Skeletal muscle tissue (tissue), 4 donors: Measurements from ENCODE around the gene OCSTAMP. TPM values are rescaled to one million over a fixed set of nuclear protein-coding genes. Genes with fewer than 3 reads are reported as not detected.

Source experiments
- H3K27ac ChIP-seq: one replicate; pipeline ENCODE4 v1.7.0; 2013; ENCODE audit warnings: mild to moderate bottlenecking, low read depth, low read length, inconsistent platforms
- H3K27me3 ChIP-seq, 3 donors: one replicate each; pipeline ENCODE4 v1.7.0; 2013; ENCODE audit warnings: low read length in 3 of 3; ENCODE audit not compliant: control insufficient read depth in 3 of 3, insufficient read depth in 3 of 3
- H3K36me3 ChIP-seq, 3 donors: one replicate each; pipeline ENCODE4 v1.7.0; 2013; ENCODE audit warnings: low read length in 3 of 3; ENCODE audit not compliant: control insufficient read depth in 3 of 3, insufficient read depth in 3 of 3
- H3K4me1 ChIP-seq, 3 donors: one replicate each; pipeline ENCODE4 v1.7.0; 2013; ENCODE audit warnings: low read length in 3 of 3, mild to moderate bottlenecking in 3 of 3; ENCODE audit not compliant: control insufficient read depth in 3 of 3, insufficient read depth in 3 of 3
- H3K4me3 ChIP-seq, 3 donors: one replicate each; pipeline ENCODE4 v1.7.0; 2013; ENCODE audit warnings: low read length in 3 of 3
- H3K9ac ChIP-seq, 3 donors: one replicate each; pipeline ENCODE4 v1.7.0; 2013; ENCODE audit warnings: low read length in 3 of 3, mild to moderate bottlenecking in 3 of 3, moderate library complexity in 2 of 3, low read depth in 1 of 3
- H3K9me3 ChIP-seq, 3 donors: one replicate each; pipeline ENCODE4 v1.7.0; 2013; ENCODE audit warnings: low read length in 3 of 3; ENCODE audit not compliant: control insufficient read depth in 3 of 3
- total RNA-seq: library from RNA; depleted of rRNA; stranded (reverse); fragments of >200 nt; gene quantifications from one replicate; pipeline ENCODE4 v1.2.3, GENCODE V29; 2014
- donor health status: Osteomylitis.

Gene OCSTAMP
- not detected for total RNA-seq

DNA sequence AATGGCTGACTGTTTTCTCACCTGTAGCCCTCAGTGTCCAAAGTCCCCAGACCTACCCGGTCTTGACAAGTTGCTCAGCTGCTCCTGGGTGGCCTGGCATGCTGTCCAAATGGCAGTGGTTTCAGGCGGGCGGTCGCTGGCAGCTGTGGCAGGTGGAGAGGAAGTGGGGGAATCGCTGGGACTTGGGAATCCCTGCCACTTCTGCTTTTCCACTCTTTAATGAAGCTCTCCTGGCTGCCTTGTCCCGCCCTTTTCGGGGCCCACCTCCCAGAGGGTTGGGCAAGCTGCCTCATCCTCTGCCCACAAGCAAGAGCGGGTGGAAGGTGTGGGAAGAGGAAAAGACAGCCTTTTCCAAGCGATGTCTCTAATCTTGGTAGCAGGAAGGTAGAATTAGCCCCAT lies at the start of gene OCSTAMP:
TSS of gene OCSTAMP (minus strand) at position 194 of the 400 bp plus-strand sequence. CDS start at position 100, 94 bp downstream.
- H3K4me1 ChIP-seq = no peaks in the 10 kb centered on the region
- H3K27ac ChIP-seq = no peak within 1 kb of the TSS
- H3K9ac ChIP-seq = no peak within 1 kb of the TSS
- no peaks in the 10 kb centered on the region for H3K9me3 ChIP-seq
- no peak within 1 kb of the TSS for H3K4me3 ChIP-seq
- peaks cover 12 to 20% (median 16%) of the 10 kb centered on the region in 3 donors for H3K27me3 ChIP-seq
- no peaks in the 10 kb centered on the region for H3K36me3 ChIP-seq

GRCh38 chr20:46599227-46599987 lies 49.0 kb upstream of the OCSTAMP start:
- no peak overlapping the region for H3K9ac ChIP-seq
- no peaks in the 10 kb centered on the region for H3K4me1 ChIP-seq
- H3K27me3 ChIP-seq = no peaks in the 10 kb centered on the region
- no peaks in the 10 kb centered on the region for H3K9me3 ChIP-seq
- no peak overlapping the region for H3K27ac ChIP-seq
- H3K36me3 ChIP-seq = no peaks in the 10 kb centered on the region
- H3K4me3 ChIP-seq = no peak overlapping the region

GRCh38 chr20:46595933-46596332 lies 45.5 kb upstream of the OCSTAMP start:
- Histone ChIP-seq H3K27ac (no peak overlapping the region), H3K4me3 (no peak overlapping the region), H3K4me1 (no peaks in the 10 kb centered on the region), H3K9me3 (no peaks in the 10 kb centered on the region), H3K27me3 (no peaks in the 10 kb centered on the region), H3K9ac (no peak overlapping the region), H3K36me3 (no peaks in the 10 kb centered on the region)

DNA sequence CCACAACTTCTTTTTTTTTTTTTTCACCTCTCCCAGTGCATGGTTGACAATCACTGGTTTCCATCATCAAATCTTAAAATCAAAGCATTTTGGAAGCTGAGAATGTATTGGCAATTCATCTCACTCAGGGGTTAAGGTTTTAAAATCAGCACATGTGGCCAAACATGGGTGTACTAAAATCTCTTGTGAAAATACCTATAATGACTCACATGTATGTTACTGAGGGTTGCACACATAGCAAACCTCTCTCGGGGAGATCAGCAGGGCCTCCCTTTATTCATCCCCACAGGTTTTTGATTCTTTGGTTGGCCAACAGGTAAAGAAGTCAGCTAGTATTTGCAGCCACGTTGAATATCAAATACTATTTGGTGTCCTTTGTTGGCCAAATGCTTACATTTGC lies 44.3 kb upstream of the OCSTAMP start:
- Histone ChIP-seq H3K36me3 (no peaks in the 10 kb centered on the region), H3K27ac (no peak overlapping the region), H3K9me3 (no peaks in the 10 kb centered on the region), H3K9ac (no peak overlapping the region), H3K27me3 (no peaks in the 10 kb centered on the region), H3K4me1 (no peaks in the 10 kb centered on the region), H3K4me3 (no peak overlapping the region)

GRCh38 chr20:46592580-46593362 lies 42.3 kb upstream of the OCSTAMP start:
- H3K4me3 ChIP-seq = no peak overlapping the region
- H3K27ac ChIP-seq = no peak overlapping the region
- H3K27me3 ChIP-seq = no peaks in the 10 kb centered on the region
- H3K9me3 ChIP-seq = no peaks in the 10 kb centered on the region
- H3K9ac ChIP-seq = no peak overlapping the region
- H3K4me1 ChIP-seq = no peaks in the 10 kb centered on the region
- H3K36me3 ChIP-seq = no peaks in the 10 kb centered on the region

GRCh38 chr20:46590443-46590842 lies 40.0 kb upstream of the OCSTAMP start:
- no peak overlapping the region for H3K4me3 ChIP-seq
- H3K9me3 ChIP-seq = no peaks in the 10 kb centered on the region
- H3K4me1 ChIP-seq = no peaks in the 10 kb centered on the region
- no peaks in the 10 kb centered on the region for H3K27me3 ChIP-seq
- no peaks in the 10 kb centered on the region for H3K36me3 ChIP-seq
- no peak overlapping the region for H3K27ac ChIP-seq
- H3K9ac ChIP-seq = no peak overlapping the region

GRCh38 chr20:46588532-46589511 lies 38.4 kb upstream of the OCSTAMP start:
- H3K36me3 ChIP-seq = no peaks in the 10 kb centered on the region
- no peak overlapping the region for H3K9ac ChIP-seq
- H3K4me3 ChIP-seq = no peak overlapping the region
- no peaks in the 10 kb centered on the region for H3K9me3 ChIP-seq
- H3K27ac ChIP-seq = no peak overlapping the region
- no peaks in the 10 kb centered on the region for H3K27me3 ChIP-seq
- no peaks in the 10 kb centered on the region for H3K4me1 ChIP-seq

DNA sequence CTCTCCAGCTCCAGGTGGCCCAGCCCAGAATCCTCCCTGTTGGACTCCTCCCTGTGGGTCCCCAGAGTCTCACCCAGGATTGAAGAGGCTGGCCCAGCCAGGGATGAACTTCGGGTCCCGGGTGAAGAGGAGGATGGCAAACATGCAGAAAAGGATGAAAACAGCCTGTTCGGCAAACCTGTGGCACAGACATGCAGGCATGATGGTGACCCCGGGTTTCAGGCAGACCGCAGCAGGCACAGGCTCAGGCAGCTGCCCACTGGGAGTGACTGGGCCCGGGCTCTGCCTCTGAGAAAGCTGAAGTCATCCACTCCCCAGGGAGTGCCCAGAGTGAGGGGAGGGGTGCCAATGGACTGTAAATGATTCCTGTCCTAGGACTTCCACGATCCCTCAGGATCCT lies 37.5 kb upstream of the OCSTAMP start:
- Histone ChIP-seq H3K36me3 (no peaks in the 10 kb centered on the region), H3K9ac (no peak overlapping the region), H3K27ac (no peak overlapping the region), H3K27me3 (no peaks in the 10 kb centered on the region), H3K4me3 (no peak overlapping the region), H3K4me1 (no peaks in the 10 kb centered on the region), H3K9me3 (no peaks in the 10 kb centered on the region)

GRCh38 chr20:46586724-46587123 lies 36.3 kb upstream of the OCSTAMP start:
- no peaks in the 10 kb centered on the region for H3K36me3 ChIP-seq
- no peak overlapping the region for H3K4me3 ChIP-seq
- H3K27ac ChIP-seq = no peak overlapping the region

More at GRCh38 chr20:46586724-46587123, 36.3 kb upstream of the OCSTAMP start:
- Histone ChIP-seq H3K9ac (no peak overlapping the region), H3K4me1 (no peaks in the 10 kb centered on the region), H3K9me3 (no peaks in the 10 kb centered on the region), H3K27me3 (no peaks in the 10 kb centered on the region)
